GM19463 (cell line): ENCODE results near the gene PERM1.

Source experiments
- ATAC-seq: cut with Tn5 transposase; IDR thresholded peaks from one replicate; pipeline ENCODE4 v1.9.1; 2021; ENCODE audit warnings: mild to moderate bottlenecking, moderate library complexity; ENCODE audit not compliant: unreplicated experiment

The PERM1 gene

DNA sequence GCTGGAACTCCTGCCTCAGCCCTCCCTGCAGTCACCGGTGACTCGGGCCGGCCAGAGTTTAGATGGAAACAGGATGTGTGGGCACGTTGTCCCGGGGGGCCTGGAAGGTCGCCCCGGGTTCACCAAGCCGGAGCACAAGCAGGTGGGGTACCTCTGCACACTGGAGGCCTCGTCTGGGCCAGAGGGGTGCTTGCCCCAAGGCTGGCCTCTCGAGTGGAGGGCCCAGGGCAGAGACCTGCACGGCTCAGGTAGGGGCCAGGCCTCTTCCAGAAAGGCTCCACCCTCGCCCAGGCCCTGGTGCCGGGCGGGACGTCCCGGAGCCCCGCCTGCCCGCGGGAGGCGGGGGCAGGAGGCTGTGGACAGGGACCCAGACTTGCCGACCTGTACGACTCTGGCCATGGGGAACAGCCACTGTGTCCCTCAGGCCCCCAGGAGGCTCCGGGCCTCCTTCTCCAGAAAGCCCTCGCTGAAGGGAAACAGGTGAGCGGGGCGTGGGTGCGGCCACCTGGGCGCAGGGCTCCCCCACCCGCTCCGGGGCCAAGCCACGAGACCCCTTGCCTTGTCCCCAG is 15.7 kb downstream of the PERM1 start, which contains the start of gene PLEKHN1:
PLEKHN1 (plus strand) TSS at position 348 of the 569 bp plus-strand sequence; CDS start at position 398, 50 bp downstream.
- ATAC-seq = peak; percentile 27

DNA sequence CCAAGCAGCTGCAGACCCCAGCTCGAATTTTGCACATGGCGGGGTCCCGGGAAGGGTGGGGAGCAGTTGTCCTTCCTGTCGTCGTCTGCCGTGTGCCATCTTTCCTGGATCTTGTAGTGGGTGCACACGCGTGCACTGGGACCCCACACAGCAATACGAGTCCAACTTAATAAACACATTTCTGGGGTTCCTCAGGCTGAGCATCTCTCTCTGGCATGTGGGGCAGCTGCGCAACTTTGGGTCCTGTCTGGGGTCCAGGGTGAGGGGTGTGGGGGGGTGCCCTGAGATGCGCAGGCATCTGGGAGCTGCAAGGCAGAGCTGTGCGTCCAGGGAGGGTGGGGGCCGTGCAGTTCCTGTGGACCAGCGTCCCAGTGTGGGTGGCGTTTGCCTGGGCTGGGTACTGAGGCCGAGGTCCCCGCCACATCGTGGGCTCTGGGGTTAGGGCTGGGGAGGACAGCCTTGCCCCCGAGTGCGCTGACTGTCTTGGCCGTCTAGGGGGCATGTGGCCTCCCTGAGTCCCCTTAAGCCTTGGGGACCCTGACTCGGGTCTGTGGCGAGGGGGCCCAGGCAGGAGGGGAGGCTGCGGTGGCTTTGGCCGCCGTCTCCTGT is 16.3 kb downstream of the PERM1 start:
- no peak for ATAC-seq

DNA sequence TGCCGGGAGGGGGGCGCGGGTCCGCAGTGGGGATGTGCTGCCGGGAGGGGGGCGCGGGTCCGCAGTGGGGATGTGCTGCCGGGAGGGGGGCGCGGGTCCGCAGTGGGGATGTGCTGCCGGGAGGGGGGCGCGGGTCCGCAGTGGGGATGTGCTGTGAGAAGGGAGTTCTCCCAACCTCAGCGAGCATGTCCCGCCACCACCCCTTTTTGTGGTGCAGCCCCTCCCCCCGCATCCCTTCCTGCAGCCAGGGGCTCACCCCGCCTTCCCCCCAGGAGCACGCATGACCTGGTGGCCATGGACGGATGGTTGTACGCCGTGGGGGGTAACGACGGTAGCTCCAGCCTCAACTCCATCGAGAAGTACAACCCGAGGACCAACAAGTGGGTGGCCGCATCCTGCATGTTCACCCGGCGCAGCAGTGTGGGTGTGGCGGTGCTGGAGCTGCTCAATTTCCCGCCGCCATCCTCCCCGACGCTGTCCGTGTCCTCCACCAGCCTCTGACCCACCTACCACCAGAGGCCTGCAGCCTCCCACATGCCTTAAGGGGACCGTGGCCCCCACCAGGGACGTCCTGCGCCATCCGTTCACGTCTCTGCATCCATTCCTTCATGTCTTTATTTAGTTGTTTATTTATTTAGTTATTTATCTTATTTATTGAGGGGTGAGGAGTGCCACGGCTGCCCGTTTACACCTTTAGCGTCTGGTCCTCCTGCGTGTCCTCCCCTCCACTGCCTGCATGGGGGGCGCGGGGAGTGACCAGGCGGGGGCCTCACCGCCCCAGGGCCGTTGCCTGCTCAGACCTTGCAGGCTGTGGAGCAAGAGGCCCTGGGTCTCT is 17.0 kb downstream of the PERM1 start:
- ATAC-seq = no peak

DNA sequence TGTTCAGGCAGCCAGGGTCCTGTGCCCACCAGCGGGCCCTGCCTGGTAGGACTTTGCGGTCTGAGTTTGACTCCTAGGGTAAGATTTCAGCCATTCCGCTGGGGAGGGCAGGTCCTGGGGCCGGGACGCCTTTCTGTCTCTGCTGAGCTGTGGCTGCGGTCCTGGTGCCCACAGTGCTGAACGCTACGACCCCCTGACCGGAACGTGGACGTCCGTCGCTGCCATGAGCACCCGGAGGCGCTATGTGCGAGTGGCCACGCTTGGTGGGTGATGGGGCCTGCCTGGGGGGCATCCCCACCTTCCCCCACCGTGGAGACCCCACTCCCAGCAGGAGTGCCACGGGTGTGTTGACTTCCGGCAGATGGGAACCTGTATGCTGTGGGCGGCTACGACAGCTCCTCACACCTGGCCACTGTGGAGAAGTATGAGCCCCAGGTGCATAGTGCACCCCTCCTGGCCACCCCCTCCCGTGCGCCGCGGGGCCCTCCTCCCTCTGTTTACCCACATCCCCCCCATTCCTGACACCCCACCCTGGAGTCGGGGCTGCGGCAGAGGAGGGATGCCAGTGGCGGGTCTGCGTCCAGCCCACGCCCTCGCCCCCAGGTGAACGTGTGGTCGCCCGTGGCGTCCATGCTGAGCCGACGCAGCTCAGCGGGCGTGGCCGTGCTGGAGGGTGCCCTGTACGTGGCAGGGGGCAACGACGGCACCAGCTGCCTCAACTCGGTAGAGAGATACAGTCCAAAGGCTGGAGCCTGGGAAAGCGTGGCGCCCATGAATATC is 18.0 kb downstream of the PERM1 start:
- no peak for ATAC-seq

DNA sequence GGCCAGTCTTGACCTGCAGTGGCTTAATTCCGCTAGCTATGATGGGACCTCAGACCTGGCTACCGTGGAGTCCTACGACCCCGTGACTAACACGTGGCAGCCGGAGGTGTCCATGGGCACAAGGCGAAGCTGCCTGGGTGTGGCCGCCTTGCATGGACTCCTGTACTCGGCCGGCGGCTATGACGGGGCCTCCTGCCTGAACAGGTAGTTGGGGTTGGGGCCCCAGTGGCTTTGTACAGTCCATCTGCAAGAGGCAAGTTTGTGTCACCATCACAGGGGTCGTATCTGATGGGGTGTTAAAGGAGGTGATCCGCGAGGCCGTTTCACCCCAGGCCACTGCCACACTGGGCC is 18.6 kb downstream of the PERM1 start:
- ATAC-seq = no peak

DNA sequence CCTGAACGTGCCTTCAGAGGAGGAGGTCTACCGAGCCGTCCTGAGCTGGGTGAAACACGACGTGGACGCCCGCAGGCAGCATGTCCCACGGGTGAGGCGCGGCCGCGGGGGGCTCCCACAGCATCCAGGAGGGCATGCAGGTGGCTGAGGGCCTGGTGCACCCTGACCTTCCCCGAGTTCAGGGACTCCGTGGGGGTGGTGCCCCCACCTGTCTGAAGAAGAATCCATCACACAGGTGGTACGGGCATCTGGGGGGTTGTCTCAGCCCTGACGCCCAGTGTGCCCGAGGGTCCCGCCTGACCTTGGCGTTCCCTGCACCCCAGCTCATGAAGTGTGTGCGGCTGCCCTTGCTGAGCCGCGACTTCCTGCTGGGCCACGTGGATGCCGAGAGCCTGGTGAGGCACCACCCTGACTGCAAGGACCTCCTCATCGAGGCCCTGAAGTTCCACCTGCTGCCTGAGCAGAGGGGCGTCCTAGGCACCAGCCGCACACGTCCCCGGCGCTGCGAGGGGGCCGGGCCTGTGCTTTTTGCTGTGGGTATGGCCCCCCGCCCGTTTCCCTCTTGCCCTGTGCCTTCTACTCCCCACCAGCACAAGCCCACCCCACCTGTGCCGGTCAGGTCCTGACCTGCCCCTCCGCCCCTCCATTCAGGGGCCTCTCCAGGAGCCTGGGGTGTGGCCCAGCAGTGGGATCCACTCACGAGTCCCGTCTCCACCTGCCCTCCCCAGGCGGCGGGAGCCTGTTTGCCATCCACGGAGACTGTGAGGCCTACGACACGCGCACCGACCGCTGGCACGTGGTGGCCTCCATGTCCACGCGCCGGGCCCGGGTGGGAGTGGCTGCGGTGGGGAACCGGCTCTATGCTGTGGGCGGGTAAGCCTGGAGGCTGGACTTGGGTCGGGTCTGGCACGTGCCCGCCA is 19.3 kb downstream of the PERM1 start:
- no peak for ATAC-seq

DNA sequence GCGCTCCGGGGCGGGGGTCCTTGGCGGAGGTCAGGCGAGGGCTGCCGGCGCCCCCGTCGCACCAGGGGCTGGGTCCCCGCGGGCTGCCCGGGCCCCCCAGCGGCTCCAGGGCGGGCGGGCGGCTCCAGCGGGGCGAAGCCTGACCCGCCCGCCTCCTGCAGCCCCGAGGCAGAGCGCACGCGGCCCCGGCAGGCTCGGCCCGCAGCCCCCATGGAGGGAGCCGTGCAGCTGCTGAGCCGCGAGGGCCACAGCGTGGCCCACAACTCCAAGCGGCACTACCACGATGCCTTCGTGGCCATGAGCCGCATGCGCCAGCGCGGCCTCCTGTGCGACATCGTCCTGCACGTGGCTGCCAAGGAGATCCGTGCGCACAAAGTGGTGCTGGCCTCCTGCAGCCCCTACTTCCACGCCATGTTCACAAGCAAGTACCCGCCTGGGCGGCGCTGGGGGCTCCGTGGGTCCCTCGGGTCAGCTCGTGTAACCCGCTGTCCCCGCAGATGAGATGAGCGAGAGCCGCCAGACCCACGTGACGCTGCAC is 20.7 kb downstream of the PERM1 start:
- no peak for ATAC-seq

DNA sequence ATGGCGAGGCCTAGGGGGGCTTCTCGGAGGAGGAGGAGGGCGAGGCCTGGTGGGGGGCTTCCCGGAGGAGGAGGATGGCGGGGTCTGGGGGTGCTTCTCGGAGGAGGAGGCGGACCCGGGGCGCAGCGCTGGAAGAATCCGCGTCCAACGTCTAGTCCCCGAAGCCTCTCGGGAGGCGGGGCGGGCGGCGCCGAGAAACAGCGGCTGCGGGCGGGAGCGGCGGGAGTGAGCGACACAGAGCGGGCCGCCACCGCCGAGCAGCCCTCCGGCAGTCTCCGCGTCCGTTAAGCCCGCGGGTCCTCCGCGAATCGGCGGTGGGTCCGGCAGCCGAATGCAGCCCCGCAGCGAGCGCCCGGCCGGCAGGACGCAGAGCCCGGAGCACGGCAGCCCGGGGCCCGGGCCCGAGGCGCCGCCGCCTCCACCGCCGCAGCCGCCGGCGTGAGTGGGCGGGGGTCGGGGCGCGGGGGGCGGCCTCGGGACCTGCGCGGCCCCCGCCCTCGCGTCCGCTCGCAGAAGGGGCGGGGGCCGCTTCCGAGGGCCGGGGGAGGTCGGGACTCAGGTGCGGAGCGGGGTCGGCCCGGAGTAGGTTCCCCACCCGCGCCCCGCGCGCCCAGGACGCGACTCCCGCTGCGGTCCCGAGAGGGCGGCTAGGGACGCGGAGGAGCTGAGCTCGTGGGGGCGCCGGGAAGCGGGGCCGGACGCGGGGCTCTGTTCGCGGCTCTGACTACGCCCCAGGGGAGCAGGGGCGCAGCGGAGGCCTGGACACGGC is 21.3 kb downstream of the PERM1 start, which contains the start of gene KLHL17:
KLHL17 (plus strand) TSS at position 222 of the 769 bp plus-strand sequence; CDS start at position 332, 110 bp downstream.
- peak; percentile 52 for ATAC-seq

DNA sequence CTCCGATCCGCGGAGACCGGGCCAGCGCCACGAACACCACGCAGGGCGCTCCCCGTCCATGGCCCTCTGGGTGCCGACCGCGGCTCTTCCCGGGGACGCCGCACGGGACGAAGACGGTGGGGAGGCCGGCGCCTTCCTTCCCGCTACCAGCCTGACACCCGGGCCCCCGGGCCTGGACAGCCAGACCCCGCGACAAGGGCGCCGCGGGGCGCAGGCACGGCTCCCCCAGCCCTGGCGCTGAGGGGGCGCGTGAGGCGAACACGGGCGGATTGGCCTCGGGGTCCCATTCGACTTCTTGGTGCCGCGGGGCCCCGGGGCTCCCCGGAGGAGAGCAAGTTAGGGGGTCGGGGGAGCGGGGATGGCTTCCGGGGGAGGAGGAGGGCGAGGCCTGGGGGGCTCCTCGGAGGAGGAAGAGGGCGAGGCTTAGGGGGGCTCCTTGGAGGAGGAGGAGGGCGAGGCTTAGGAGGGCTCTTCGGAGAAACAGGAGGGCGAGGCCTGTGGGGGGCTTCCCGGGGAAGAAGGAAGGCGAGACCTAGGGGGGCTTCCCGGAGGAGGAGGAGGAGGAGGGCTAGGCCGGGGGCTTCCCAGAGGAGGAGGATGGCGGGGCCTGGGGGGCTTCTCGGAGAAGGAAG is 22.0 kb downstream of the PERM1 start:
- no peak for ATAC-seq

DNA sequence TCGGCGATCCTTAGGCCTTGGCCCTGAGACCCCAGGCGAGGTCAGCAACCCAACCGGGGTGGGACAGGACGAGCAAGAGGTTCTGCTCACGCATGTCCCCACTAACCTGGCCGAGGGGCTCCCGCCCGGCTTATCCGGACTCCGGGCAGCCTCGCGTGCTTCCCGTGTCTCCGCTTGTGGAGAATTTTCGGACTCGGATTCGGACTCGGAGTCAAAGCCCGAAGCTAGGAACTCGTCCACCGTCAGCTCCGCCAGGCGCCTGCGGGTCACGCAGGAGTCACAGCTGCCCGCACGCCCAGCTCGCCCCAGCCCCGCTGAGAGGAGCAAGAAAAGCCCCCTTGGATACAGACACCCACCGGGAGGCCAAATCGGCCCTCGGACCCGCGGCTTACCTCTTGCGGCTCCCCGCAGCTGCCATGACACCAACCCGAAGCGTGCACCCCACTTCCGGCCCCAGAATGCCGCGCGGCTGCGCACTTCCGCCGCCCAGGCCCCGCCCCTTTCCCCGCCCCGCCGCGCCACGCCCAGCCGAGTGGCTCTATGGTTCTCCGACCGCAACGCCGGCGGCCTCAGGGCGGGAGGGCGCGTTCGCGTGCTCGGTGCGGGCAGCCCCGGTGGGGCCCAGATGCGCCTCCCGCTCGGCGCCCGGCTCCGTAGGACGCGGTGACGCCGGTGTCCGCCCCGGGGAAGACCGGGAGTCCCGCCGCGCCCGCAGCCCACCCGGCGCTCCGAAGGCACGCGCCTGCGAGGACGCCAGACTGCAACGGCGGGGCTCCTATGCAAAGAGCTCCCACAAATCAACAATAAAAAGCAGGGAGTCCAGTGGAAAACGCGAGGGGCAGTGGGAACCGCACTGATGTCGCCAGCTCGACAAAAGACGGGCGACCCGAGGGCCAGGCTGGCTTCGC is 22.8 kb downstream of the PERM1 start, which contains the start of gene NOC2L:
NOC2L (minus strand) TSS at position 434 of the 908 bp plus-strand sequence; CDS start at position 418, 16 bp downstream.
- ATAC-seq = peak; percentile 70

DNA sequence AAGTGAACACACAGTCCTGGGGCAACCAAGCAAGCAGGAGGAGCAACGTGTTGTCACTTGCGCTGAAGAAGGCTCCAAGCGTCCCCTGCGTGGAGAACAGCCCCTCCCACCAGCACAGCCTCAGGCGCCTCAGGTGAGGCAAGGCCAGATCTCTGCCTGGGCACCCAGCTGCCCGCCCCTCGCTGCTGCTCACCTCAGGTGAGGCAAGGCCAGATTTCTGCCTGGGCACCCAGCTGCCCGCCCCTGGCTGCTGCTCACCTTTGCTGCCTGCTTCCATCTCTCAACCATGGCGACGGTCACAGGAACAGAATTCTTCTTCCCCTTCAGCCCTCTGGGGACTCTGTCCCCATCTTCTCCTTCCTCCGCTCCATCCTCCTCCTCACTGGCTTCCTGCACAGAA is 25.3 kb downstream of the PERM1 start:
- no peak for ATAC-seq

DNA sequence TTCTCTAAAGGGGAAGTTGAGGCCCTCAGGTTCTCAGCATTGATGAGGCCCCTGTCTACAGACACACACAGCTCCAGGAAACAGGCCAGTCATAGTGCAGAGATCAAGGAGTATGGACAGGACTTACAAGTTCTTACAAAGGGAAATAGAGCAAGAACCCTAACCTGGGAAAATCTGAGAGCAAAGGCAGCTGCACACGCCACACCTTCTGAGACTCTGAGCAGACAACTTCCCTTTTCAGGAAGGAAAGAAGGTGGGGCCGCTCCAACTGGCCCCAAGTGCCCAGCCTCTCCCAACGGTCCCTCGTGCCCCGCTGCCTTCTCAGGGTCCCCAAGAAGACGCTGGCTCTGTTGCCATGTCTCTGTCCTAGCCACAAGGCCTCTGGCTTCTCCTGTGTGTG is 26.4 kb downstream of the PERM1 start:
- ATAC-seq = no peak

DNA sequence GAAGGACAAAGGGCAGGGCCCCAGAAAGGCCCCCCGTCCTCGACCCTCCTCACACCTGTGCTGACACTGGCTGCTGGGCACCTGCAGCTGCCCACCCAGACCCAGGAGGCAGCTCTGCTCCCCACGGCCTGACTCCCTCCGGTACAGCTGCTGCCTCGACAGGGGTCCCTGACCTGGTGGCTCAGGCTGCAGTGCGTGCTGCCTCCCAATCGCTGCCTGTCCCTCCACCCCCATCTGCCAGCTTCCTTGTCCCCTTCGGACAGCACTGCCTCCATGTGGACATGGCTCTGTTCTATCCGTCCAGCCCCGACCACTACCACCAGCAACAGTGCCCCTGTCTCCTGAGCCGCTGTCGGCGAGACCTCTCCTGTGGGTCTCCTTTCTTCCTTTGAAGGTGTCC is 27.0 kb downstream of the PERM1 start:
- ATAC-seq = no peak

DNA sequence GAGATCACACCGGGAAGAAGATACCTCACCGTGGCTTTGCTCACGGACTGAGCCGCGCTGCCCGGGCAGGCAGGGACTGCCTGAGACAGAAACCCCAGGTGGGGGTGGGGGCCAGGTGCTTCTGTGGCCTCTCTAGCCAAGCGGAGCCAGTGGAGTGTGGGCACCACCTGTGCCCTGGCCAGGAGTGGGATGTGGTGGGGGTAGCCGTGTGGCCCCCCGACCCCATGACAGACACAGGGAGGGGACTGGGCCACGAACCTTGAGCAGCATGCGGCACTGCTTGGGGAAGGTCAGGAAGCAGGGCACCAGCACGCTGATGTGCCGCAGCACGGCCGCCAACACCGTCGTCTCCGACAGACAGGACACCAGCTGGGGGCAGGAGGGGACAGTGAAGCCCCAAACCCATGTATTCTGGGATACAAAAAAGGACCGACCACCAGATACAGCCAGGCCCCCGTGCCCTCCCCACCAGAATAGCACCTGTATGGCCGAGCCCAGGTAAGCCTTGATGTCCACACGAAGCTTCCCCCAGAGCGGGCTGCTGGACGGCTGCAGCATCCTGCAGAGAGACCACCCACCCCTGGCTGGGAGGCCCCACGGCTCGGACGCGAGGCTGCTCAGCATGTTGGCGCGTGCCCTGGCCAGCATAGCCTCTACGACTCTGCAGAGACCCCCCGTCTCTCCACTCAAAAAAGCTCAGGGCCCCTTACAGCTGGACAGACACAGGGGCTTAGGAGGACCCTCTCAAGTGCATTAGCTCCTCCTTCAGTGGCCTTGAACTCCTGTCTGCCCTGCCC is 28.2 kb downstream of the PERM1 start:
- ATAC-seq = no peak

DNA sequence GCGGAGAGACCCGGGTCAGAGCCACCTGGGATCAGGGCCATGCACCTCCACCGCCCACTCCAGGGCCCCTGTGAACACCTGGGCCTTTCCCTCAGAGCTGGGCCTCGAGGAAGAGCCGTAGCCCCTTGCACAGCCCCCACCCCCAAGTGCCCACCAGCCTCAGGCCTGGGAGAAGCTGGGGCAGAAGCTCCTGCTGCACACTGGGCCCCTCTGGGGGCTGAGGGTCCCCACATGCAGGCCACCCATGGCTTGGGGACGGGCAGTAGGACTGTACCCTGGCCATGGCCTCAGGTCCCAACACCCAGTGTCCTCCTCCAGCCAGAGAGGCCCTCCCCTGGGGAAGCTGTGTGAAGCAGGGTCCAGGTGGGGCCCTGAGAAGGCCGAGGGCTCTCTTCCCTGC is 29.3 kb downstream of the PERM1 start:
- no peak for ATAC-seq

DNA sequence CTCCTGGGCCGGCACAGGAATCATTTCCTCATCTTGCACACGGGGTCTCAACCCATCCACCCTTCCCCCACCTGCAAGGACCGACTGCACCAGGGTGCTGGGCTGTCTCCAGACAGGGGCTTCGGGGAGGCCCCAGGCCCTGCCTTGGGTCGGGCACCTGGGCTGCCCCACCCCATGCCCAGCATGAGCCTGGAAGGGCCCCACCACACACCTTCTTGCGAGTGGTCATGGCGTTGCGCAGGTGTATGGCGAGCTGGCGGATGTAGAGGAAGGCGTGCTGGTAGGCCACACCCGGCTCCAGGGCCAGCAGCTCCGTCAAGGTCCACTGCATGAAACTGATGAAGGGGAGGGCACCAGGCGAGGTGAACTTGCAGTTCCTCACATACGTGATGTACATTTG is 29.7 kb downstream of the PERM1 start:
- no peak for ATAC-seq

DNA sequence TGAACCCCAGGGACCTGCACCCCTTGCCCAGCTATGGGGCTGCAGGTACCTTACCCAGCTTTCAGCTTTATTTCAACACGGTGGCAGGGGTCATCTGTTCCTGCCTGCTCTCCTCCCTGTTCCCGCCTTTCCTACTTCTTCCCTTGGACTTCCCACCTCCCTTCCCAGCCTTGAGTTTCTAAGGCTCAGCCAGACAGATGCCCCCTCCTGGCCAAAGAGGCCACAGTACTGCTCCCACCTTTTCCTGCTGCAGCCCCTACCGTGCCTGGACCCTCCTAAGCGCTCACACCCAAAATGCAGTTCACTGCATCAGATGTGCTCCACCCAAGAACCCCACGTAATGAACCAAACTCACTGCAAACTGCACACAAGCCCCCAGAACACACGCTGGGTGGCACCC is 30.5 kb downstream of the PERM1 start:
- no peak for ATAC-seq
